ENCODE data around the gene EEPD1. TPM values are rescaled to one million over a fixed set of nuclear protein-coding genes. Genes with fewer than 3 reads are reported as not detected.

EEPD1 gene
- polyA plus RNA-seq, 1 of the 3 experiments (the other 2 are of a cell fraction) = 5.0 TPM

DNA sequence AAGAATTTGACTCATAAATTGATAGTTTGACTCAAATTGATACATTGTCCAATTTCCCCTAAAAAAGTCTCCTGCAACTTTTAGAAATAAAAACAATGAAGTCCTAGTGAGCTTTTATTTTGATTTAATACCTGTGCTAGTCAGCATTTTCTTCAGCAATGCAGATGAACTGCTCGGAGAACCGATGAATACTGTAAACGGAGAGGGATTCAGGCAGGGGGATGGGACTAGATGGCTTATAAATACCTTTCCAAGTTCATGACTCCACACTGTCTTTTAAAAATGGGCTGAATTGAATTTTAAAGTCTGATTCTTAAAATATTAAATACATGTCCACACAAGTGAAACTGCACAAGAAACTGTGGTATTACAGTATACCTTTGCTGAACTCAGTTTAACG is 12.7 kb downstream of the EEPD1 start:
- no peaks in the 10 kb centered on the region for H3K9me3 ChIP-seq
- no peaks in the 10 kb centered on the region for H3K36me3 ChIP-seq (replicated peaks in 1 of 2; ENCODE audit: control insufficient read depth in 1 of 2, insufficient read depth in 2 of 2, low read length in 1 of 2)
- H3F3A ChIP-seq (replicated peaks; ENCODE audit: insufficient read depth) = no peaks in the 10 kb centered on the region
- H3K27me3 ChIP-seq (ENCODE audit: insufficient read depth) = no peaks in the 10 kb centered on the region
- WGBS (ENCODE audit: low lambda C conversion rate) = 98% methylated on average over 4 of the region's 4 CpGs
- no peaks in the 10 kb centered on the region for H3K4me1 ChIP-seq (ENCODE audit: control insufficient read depth in 1 of 2, insufficient read depth in 2 of 2, low read depth in 1 of 2, low read length in 1 of 2)
- H3K9me2 ChIP-seq = no peaks in the 10 kb centered on the region
- POLR2A ChIA-PET = no interaction called here
- H3K4me2 ChIP-seq = no peak overlapping the region
- no peak overlapping the region for H3K27ac ChIP-seq (ENCODE audit: low read depth in 2 of 2, low read length in 1 of 2)
- no peaks in the 10 kb centered on the region for H3K79me2 ChIP-seq (ENCODE audit: insufficient read depth)
- H3K9ac ChIP-seq = no peak overlapping the region
- no peak for DNase-seq
- H2AFZ ChIP-seq (ENCODE audit: low read depth) = no peak overlapping the region
- TF ChIP-seq RCOR1 (IDR thresholded peaks at IDR 0.05; ENCODE audit: low read length) (no peak), YY1 (IDR thresholded peaks at IDR 0.05; ENCODE audit: low read depth) (no peak), CHD2 (IDR thresholded peaks at IDR 0.05; ENCODE audit: low read length, partially characterized antibody) (no peak), FOXM1 (IDR thresholded peaks at IDR 0.05; ENCODE audit: low read depth) (no peak)
- no peak overlapping the region for H3K4me3 ChIP-seq (ENCODE audit: low read depth in 2 of 2, low read length in 1 of 2)
- no peaks in the 10 kb centered on the region for H4K20me1 ChIP-seq (ENCODE audit: insufficient read depth)
- CTCF ChIA-PET = no interaction called here

- no peak overlapping the region for H3K4me3 ChIP-seq (ENCODE audit: low read depth in 2 of 2, low read length in 1 of 2)
- H3K4me2 ChIP-seq = no peak overlapping the region
- 92% methylated on average over 12 of the region's 12 CpGs for WGBS (ENCODE audit: low lambda C conversion rate)
- DNase-seq = no peak
- no peaks in the 10 kb centered on the region for H3K9me2 ChIP-seq
- POLR2A ChIA-PET = no interaction called here
- H3K4me1 ChIP-seq (ENCODE audit: control insufficient read depth in 1 of 2, insufficient read depth in 2 of 2, low read depth in 1 of 2, low read length in 1 of 2) = no peaks in the 10 kb centered on the region
- H3K27ac ChIP-seq (ENCODE audit: low read depth in 2 of 2, low read length in 1 of 2) = no peak overlapping the region
- H3K79me2 ChIP-seq (ENCODE audit: insufficient read depth) = no peaks in the 10 kb centered on the region
- CTCF ChIA-PET = interaction anchor here (0.6 to 1.3 kb wide), 4 partner anchors 13 to 1968 kb away, joined by 3 to 4 read pairs (median 3); no protein-coding TSS in a partner anchor
- no peaks in the 10 kb centered on the region for H3F3A ChIP-seq (replicated peaks; ENCODE audit: insufficient read depth)
- no peak overlapping the region for H2AFZ ChIP-seq (ENCODE audit: low read depth)
- no peaks in the 10 kb centered on the region for H3K9me3 ChIP-seq
- H3K36me3 ChIP-seq (replicated peaks in 1 of 2; ENCODE audit: control insufficient read depth in 1 of 2, insufficient read depth in 2 of 2, low read length in 1 of 2) = no peaks in the 10 kb centered on the region
- no peak for TF ChIP-seq YY1 (IDR thresholded peaks at IDR 0.05; ENCODE audit: low read depth)
- no peak for TF ChIP-seq CHD2 (IDR thresholded peaks at IDR 0.05; ENCODE audit: low read length, partially characterized antibody)
- TF ChIP-seq FOXM1 (IDR thresholded peaks at IDR 0.05; ENCODE audit: low read depth) = no peak
- TF ChIP-seq EP300 (IDR thresholded peaks at IDR 0.05; ENCODE audit: borderline replicate concordance in 1 of 2, low read depth in 1 of 2, low read length in 1 of 2) = no peak
- TF ChIP-seq, protein P1, sequence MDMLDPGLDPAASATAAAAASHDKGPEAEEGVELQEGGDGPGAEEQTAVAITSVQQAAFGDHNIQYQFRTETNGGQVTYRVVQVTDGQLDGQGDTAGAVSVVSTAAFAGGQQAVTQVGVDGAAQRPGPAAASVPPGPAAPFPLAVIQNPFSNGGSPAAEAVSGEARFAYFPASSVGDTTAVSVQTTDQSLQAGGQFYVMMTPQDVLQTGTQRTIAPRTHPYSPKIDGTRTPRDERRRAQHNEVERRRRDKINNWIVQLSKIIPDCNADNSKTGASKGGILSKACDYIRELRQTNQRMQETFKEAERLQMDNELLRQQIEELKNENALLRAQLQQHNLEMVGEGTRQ (IDR thresholded peaks at IDR 0.05; ENCODE audit: borderline replicate concordance, low read depth, low read length) = no peak
- TF ChIP-seq, protein P2, sequence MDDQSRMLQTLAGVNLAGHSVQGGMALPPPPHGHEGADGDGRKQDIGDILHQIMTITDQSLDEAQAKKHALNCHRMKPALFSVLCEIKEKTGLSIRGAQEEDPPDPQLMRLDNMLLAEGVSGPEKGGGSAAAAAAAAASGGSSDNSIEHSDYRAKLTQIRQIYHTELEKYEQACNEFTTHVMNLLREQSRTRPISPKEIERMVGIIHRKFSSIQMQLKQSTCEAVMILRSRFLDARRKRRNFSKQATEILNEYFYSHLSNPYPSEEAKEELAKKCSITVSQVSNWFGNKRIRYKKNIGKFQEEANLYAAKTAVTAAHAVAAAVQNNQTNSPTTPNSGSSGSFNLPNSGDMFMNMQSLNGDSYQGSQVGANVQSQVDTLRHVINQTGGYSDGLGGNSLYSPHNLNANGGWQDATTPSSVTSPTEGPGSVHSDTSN (IDR thresholded peaks at IDR 0.05) = no peak
- TF ChIP-seq ELF1 (IDR thresholded peaks at IDR 0.05) = no peak
- TF ChIP-seq, protein P3, sequence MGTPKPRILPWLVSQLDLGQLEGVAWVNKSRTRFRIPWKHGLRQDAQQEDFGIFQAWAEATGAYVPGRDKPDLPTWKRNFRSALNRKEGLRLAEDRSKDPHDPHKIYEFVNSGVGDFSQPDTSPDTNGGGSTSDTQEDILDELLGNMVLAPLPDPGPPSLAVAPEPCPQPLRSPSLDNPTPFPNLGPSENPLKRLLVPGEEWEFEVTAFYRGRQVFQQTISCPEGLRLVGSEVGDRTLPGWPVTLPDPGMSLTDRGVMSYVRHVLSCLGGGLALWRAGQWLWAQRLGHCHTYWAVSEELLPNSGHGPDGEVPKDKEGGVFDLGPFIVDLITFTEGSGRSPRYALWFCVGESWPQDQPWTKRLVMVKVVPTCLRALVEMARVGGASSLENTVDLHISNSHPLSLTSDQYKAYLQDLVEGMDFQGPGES (IDR thresholded peaks at IDR 0.05; ENCODE audit: low read depth, low read length) = no peak
- no peak for TF ChIP-seq POLR2AphosphoS5 (IDR thresholded peaks at IDR 0.05; ENCODE audit: low read depth, low read length)
- no peak for TF ChIP-seq MEF2A (IDR thresholded peaks at IDR 0.05; ENCODE audit: borderline replicate concordance, low read depth)
- no peaks in the 10 kb centered on the region for H4K20me1 ChIP-seq (ENCODE audit: insufficient read depth)
- no peak overlapping the region for H3K9ac ChIP-seq
- H3K27me3 ChIP-seq (ENCODE audit: insufficient read depth) = no peaks in the 10 kb centered on the region
Observed at GRCh38 chr7:36167403-36168050, 14.5 kb downstream of the EEPD1 start.

Measured in SK-N-SH (cell line).